ENCODE data around the gene IL1RN.

IL1RN gene

DNA sequence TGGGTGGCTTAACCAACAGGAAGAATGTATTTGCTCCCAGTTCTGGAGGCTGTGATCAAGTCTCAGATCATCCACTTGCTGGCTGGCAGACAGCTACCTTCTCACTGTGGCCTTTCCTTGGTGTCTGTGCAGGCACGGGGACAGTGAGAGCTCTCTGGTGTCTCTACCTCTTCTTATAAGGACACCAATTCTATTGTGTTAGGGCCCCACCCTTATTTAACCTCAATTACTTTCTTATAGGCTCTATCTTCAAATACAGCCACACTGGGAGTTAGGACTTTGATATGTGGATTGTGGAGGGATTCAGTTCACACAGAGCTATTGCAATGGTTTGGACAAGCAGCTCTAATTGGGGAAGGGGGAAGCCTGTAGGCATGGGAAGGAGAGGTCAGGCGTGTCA, 25.3 kb upstream of the IL1RN start:
- Histone ChIP-seq H3K9me3 (ENCODE audit: control insufficient read depth in 5 of 5, low read length in 5 of 5) (peaks cover 0 to 9% (median 4%) of the 10 kb centered on the region in 5 donors), H3K36me3 (ENCODE audit: control insufficient read depth in 5 of 5, insufficient read depth in 5 of 5, low read length in 5 of 5) (no peaks in the 10 kb centered on the region), H3K27me3 (ENCODE audit: control insufficient read depth in 5 of 5, insufficient read depth in 4 of 5, low read length in 5 of 5) (no peaks in the 10 kb centered on the region), H3K4me3 (ENCODE audit: low read depth in 1 of 5, low read length in 5 of 5) (no peak overlapping the region), H3K4me1 (ENCODE audit: control insufficient read depth in 5 of 5, insufficient read depth in 5 of 5, low read length in 5 of 5) (peaks cover 0 to 2% (median 0%) of the 10 kb centered on the region in 5 donors), H3K9ac (ENCODE audit: low read length in 5 of 5) (no peak overlapping the region), H3K27ac (ENCODE audit: low read depth, low read length) (no peak overlapping the region)

DNA sequence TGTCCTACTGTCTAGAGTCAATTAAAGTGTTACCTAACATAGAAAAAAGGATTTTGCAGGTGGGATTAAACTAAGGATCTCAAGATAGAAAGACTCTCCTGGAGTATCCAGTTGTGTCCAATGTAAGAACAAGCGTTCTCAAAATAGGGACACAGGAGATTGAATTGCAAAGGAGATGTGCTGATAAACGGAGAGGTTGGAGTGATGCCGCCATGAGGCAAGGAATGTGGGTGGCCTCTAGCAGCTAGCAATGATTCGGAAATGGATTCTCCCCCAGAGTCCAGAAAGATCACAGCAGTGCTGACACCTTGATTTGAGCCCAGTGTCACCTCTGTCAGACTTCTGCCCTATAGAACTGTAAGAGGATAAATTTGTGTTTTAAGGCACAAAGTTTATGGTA, 24.1 kb upstream of the IL1RN start:
- Histone ChIP-seq H3K36me3 (ENCODE audit: control insufficient read depth in 5 of 5, insufficient read depth in 5 of 5, low read length in 5 of 5) (no peaks in the 10 kb centered on the region), H3K27ac (ENCODE audit: low read depth, low read length) (no peak overlapping the region), H3K4me3 (ENCODE audit: low read depth in 1 of 5, low read length in 5 of 5) (no peak overlapping the region), H3K9ac (ENCODE audit: low read length in 5 of 5) (no peak overlapping the region), H3K9me3 (ENCODE audit: control insufficient read depth in 5 of 5, low read length in 5 of 5) (peaks cover 0 to 9% (median 4%) of the 10 kb centered on the region in 5 donors), H3K27me3 (ENCODE audit: control insufficient read depth in 5 of 5, insufficient read depth in 4 of 5, low read length in 5 of 5) (no peaks in the 10 kb centered on the region), H3K4me1 (ENCODE audit: control insufficient read depth in 5 of 5, insufficient read depth in 5 of 5, low read length in 5 of 5) (peaks cover 0 to 2% (median 0%) of the 10 kb centered on the region in 5 donors)

DNA sequence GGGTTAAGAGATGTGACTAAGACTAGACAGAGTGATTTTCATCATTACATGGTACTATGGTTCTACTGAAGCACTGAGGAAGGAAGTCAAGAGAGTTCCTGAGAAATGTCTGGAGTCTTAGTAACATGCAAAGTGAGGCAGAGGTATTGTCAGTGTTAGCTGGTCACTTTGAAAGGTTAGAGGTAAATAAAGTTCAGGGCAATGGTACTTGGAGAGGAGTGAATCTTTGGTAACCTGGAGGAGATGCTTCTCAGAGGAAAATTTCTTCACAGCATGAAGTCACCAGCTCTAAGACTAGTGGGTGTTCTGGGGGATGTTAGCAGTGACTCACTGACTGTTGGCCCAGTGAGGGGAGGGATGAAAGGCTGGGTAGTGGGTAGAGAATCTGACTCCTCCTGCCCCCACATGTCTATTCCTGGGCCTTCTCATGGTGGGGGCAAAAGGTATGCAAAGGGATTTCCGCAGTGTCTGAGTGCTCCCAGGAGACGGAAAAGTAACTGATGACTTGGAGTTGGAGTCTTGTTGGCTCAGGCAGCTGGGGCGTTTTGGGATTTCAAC, 23.3 kb upstream of the IL1RN start:
- Histone ChIP-seq H3K9me3 (ENCODE audit: control insufficient read depth in 5 of 5, low read length in 5 of 5) (peaks cover 0 to 9% (median 4%) of the 10 kb centered on the region in 5 donors), H3K27me3 (ENCODE audit: control insufficient read depth in 5 of 5, insufficient read depth in 4 of 5, low read length in 5 of 5) (no peaks in the 10 kb centered on the region), H3K4me3 (ENCODE audit: low read depth in 1 of 5, low read length in 5 of 5) (no peak overlapping the region), H3K9ac (ENCODE audit: low read length in 5 of 5) (no peak overlapping the region), H3K36me3 (ENCODE audit: control insufficient read depth in 5 of 5, insufficient read depth in 5 of 5, low read length in 5 of 5) (no peaks in the 10 kb centered on the region), H3K27ac (ENCODE audit: low read depth, low read length) (no peak overlapping the region), H3K4me1 (ENCODE audit: control insufficient read depth in 5 of 5, insufficient read depth in 5 of 5, low read length in 5 of 5) (no peaks in the 10 kb centered on the region)

DNA sequence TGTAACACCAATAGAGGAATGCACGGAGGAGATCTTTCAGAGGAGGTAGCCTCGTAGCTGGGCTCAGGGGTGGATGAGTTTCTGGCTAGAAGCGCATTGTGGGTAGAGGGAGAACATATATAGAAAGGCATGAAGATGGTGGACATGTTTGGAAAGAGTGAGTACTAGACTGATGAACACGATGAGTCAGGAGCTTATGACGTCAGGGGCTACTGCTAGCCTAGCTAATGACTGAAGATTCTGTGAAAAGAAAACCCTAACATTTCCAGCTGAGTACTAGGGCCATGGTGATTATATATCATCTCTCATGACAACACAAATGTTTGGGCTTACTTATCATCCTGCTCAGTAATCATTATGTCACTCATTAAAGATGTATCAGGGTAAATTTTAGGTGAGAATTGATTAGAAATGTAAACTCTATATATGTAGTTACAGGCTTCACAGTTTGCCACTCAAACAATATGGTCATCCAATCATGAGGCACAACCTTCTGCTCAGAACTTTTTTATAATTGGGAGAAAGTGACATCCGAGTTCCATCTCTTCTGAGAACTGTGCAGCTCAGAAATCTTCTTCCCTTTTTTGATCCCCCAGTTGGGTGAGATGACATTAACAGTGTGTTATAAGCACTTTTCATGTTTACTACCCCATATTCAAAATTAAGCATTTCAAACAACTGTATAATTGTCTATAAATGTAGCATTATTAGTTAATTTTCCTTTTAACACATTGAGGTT, 22.2 kb upstream of the IL1RN start:
- Histone ChIP-seq H3K9ac (ENCODE audit: low read length in 5 of 5) (no peak overlapping the region), H3K9me3 (ENCODE audit: control insufficient read depth in 5 of 5, low read length in 5 of 5) (peaks cover 0 to 9% (median 4%) of the 10 kb centered on the region in 5 donors), H3K4me1 (ENCODE audit: control insufficient read depth in 5 of 5, insufficient read depth in 5 of 5, low read length in 5 of 5) (no peaks in the 10 kb centered on the region), H3K27ac (ENCODE audit: low read depth, low read length) (no peak overlapping the region), H3K4me3 (ENCODE audit: low read depth in 1 of 5, low read length in 5 of 5) (no peak overlapping the region), H3K27me3 (ENCODE audit: control insufficient read depth in 5 of 5, insufficient read depth in 4 of 5, low read length in 5 of 5) (no peaks in the 10 kb centered on the region), H3K36me3 (ENCODE audit: control insufficient read depth in 5 of 5, insufficient read depth in 5 of 5, low read length in 5 of 5) (no peaks in the 10 kb centered on the region)

DNA sequence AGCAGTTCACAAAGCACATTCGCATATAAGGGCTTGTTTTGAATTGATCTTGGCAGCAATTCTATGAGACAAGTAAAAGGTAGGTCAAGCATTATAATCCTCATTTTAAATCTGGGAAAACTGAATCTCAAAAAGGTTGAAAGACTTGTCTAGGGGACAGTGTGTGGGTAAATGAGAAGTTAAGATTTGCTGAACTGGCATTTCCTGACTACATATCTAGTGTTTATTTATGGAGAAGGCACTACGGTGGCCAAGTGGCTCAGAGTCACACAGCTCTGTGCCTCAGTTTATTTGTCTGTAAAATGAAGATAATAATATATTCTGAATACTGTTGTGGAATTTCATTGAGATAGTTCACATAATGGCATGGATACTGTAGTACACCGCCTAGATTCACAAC, 16.3 kb upstream of the IL1RN start:
- Histone ChIP-seq H3K9ac (ENCODE audit: low read length in 5 of 5) (no peak overlapping the region), H3K27ac (ENCODE audit: low read depth, low read length) (no peak overlapping the region), H3K9me3 (ENCODE audit: control insufficient read depth in 5 of 5, low read length in 5 of 5) (no peaks in the 10 kb centered on the region), H3K27me3 (ENCODE audit: control insufficient read depth in 5 of 5, insufficient read depth in 4 of 5, low read length in 5 of 5) (peaks cover 0 to 4% (median 0%) of the 10 kb centered on the region in 5 donors), H3K4me3 (ENCODE audit: low read depth in 1 of 5, low read length in 5 of 5) (no peak overlapping the region), H3K36me3 (ENCODE audit: control insufficient read depth in 5 of 5, insufficient read depth in 5 of 5, low read length in 5 of 5) (no peaks in the 10 kb centered on the region), H3K4me1 (ENCODE audit: control insufficient read depth in 5 of 5, insufficient read depth in 5 of 5, low read length in 5 of 5) (no peaks in the 10 kb centered on the region)

DNA sequence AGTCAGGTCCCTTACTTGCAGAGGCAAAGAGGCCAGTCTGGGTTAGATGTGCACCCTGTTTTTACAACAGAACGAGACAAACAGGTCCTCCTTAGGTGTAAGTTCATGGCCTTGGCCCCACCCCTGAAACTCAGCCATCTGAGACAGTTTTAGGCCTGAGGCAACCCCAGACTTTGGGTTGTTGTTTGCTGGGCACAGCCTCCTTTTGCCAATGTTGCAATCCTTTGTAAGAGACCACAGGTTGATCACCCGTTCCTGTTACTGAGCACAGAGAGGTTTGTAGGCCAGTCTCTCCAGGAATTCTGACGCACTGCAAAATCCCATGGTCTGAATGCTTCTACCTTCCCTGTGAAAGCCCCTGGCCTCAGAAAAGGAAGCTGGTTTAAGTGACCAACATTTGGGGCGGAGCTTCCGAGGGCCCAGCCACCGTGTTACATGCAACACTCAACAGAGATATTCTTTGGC, 15.5 kb upstream of the IL1RN start:
- Histone ChIP-seq H3K27me3 (ENCODE audit: control insufficient read depth in 5 of 5, insufficient read depth in 4 of 5, low read length in 5 of 5) (peaks cover 0 to 4% (median 0%) of the 10 kb centered on the region in 5 donors), H3K9ac (ENCODE audit: low read length in 5 of 5) (no peak overlapping the region), H3K4me1 (ENCODE audit: control insufficient read depth in 5 of 5, insufficient read depth in 5 of 5, low read length in 5 of 5) (peaks cover 0 to 5% (median 0%) of the 10 kb centered on the region in 5 donors), H3K36me3 (ENCODE audit: control insufficient read depth in 5 of 5, insufficient read depth in 5 of 5, low read length in 5 of 5) (no peaks in the 10 kb centered on the region), H3K27ac (ENCODE audit: low read depth, low read length) (no peak overlapping the region), H3K4me3 (ENCODE audit: low read depth in 1 of 5, low read length in 5 of 5) (no peak overlapping the region), H3K9me3 (ENCODE audit: control insufficient read depth in 5 of 5, low read length in 5 of 5) (no peaks in the 10 kb centered on the region)

DNA sequence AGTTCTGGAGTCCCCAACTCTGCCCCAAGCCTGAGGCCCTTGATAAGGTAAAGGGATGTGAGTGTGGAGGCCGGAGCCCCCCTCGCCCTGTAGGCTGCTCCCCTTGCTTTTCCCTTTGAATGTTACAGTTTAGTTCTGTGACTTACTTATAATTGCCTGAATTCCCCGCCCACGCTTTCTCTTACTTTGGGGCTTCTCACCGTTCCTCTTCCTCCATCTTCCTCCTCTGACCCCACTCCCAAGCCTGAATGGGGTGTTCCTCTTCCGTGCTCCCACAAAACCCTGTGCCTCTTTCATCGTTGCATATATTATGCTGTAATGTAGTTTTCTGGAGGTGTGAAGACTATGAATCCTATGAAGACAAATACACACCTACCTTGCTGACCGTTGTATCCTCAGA, 15.0 kb upstream of the IL1RN start:
- no peak overlapping the region for H3K4me3 ChIP-seq (ENCODE audit: low read depth in 1 of 5, low read length in 5 of 5)
- H3K27ac ChIP-seq (ENCODE audit: low read depth, low read length) = no peak overlapping the region
- H3K27me3 ChIP-seq (ENCODE audit: control insufficient read depth in 5 of 5, insufficient read depth in 4 of 5, low read length in 5 of 5) = peaks cover 0 to 4% (median 0%) of the 10 kb centered on the region in 5 donors
- no peak overlapping the region for H3K9ac ChIP-seq (ENCODE audit: low read length in 5 of 5)
- H3K36me3 ChIP-seq (ENCODE audit: control insufficient read depth in 5 of 5, insufficient read depth in 5 of 5, low read length in 5 of 5) = no peaks in the 10 kb centered on the region
- no peaks in the 10 kb centered on the region for H3K9me3 ChIP-seq (ENCODE audit: control insufficient read depth in 5 of 5, low read length in 5 of 5)
- H3K4me1 ChIP-seq (ENCODE audit: control insufficient read depth in 5 of 5, insufficient read depth in 5 of 5, low read length in 5 of 5) = peaks cover 0 to 5% (median 0%) of the 10 kb centered on the region in 5 donors

DNA sequence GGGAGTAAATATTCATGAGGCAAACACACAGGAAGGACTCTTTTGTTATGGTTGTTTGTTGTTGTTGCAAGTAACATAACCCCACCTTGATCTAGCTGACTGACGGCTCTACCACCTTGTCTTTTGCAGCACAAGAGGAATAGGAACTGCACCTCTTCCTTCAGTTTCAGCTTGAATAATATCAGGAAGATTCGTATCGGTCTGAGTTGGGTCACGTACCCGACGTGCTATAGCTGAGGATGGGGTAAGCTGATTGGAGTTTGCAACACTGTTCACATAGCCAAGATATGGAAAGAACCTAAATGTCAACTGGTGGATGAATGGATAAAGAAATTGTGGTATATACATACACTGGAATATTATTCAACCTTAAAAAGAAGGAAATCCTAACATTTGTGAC, 14.5 kb upstream of the IL1RN start:
- H3K4me3 ChIP-seq (ENCODE audit: low read depth in 1 of 5, low read length in 5 of 5) = no peak overlapping the region
- peaks cover 0 to 4% (median 0%) of the 10 kb centered on the region in 5 donors for H3K27me3 ChIP-seq (ENCODE audit: control insufficient read depth in 5 of 5, insufficient read depth in 4 of 5, low read length in 5 of 5)
- no peaks in the 10 kb centered on the region for H3K9me3 ChIP-seq (ENCODE audit: control insufficient read depth in 5 of 5, low read length in 5 of 5)
- H3K27ac ChIP-seq (ENCODE audit: low read depth, low read length) = no peak overlapping the region
- H3K36me3 ChIP-seq (ENCODE audit: control insufficient read depth in 5 of 5, insufficient read depth in 5 of 5, low read length in 5 of 5) = no peaks in the 10 kb centered on the region
- no peak overlapping the region for H3K9ac ChIP-seq (ENCODE audit: low read length in 5 of 5)
- peaks cover 0 to 5% (median 0%) of the 10 kb centered on the region in 5 donors for H3K4me1 ChIP-seq (ENCODE audit: control insufficient read depth in 5 of 5, insufficient read depth in 5 of 5, low read length in 5 of 5)

DNA sequence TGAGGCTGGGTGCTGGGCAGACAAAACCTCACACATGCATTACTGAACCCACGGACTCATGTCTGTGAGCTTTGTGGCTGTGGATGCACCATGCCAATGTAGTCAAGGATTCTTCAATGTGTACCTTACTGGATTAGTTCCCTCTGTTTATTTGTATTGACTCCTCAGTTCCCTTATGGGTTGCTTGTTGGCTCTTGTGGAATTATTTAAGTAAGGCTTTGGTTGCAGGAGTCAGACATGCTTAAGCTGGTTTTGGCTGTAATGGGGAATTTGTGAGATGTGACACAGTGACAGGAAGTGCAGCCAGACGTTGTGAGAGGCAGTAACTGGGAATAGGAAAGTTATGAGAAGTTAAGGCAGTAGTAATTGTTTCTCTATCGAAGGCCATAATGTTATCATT, 13.6 kb upstream of the IL1RN start:
- H3K9me3 ChIP-seq (ENCODE audit: control insufficient read depth in 5 of 5, low read length in 5 of 5) = no peaks in the 10 kb centered on the region
- H3K4me3 ChIP-seq (ENCODE audit: low read depth in 1 of 5, low read length in 5 of 5) = no peak overlapping the region
- peaks cover 0 to 5% (median 0%) of the 10 kb centered on the region in 5 donors for H3K4me1 ChIP-seq (ENCODE audit: control insufficient read depth in 5 of 5, insufficient read depth in 5 of 5, low read length in 5 of 5)
- peaks cover 0 to 4% (median 0%) of the 10 kb centered on the region in 5 donors for H3K27me3 ChIP-seq (ENCODE audit: control insufficient read depth in 5 of 5, insufficient read depth in 4 of 5, low read length in 5 of 5)
- no peak overlapping the region for H3K27ac ChIP-seq (ENCODE audit: low read depth, low read length)
- no peak overlapping the region for H3K9ac ChIP-seq (ENCODE audit: low read length in 5 of 5)
- H3K36me3 ChIP-seq (ENCODE audit: control insufficient read depth in 5 of 5, insufficient read depth in 5 of 5, low read length in 5 of 5) = no peaks in the 10 kb centered on the region

DNA sequence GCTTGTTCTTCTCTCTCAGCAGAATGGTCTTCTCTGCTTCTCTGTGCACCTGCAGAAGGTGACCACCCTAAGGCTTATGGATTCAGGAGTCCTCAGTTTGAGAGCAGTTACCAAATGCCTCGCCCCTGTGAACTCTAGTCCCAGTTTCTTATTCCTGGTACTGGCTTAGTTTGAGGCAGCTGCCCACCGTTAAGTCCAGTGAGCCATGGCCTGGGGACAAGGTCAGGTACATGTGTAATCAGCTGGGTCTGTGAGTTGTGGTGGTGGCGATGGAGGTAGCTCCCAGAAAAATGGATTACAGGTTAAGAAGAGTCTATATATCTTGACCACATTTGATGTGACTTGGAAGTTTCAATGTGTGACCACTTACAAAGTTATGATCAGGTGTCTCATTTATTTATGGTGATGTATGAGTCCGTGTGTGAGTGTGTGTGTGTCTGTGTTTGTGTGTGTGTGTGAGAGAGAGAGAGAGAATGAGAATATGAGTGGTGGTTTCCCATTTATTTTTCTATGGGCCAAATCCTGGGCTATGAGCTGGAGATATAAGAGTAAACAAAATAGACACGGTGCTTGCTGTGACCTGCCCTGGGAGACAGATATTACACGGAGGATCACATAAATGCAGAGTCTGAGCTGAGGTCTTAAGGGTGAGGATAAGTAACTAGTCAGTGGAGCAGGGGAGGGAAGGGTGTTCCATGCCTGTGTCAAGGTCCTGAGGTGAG, 13.0 kb upstream of the IL1RN start:
- peaks cover 0 to 4% (median 0%) of the 10 kb centered on the region in 5 donors for H3K27me3 ChIP-seq (ENCODE audit: control insufficient read depth in 5 of 5, insufficient read depth in 4 of 5, low read length in 5 of 5)
- no peaks in the 10 kb centered on the region for H3K9me3 ChIP-seq (ENCODE audit: control insufficient read depth in 5 of 5, low read length in 5 of 5)
- H3K27ac ChIP-seq (ENCODE audit: low read depth, low read length) = no peak overlapping the region
- H3K4me1 ChIP-seq (ENCODE audit: control insufficient read depth in 5 of 5, insufficient read depth in 5 of 5, low read length in 5 of 5) = peaks cover 0 to 5% (median 0%) of the 10 kb centered on the region in 5 donors
- no peak overlapping the region for H3K4me3 ChIP-seq (ENCODE audit: low read depth in 1 of 5, low read length in 5 of 5)
- H3K36me3 ChIP-seq (ENCODE audit: control insufficient read depth in 5 of 5, insufficient read depth in 5 of 5, low read length in 5 of 5) = no peaks in the 10 kb centered on the region
- no peak overlapping the region for H3K9ac ChIP-seq (ENCODE audit: low read length in 5 of 5)

Data from subcutaneous abdominal adipose tissue (tissue), 5 donors.